Breast epithelium (tissue), 4 donors: ENCODE measurements around the gene ADCY5. TPM values are rescaled to one million over a fixed set of nuclear protein-coding genes. Genes with fewer than 3 reads are reported as not detected.

Experiments used
- DNase-seq, 2 donors: peaks; one replicate each; pipeline ENCODE4 v3.0.0-alpha.2; 2019; ENCODE audit warnings: low spot score in 2 of 2
- H3K27ac ChIP-seq, 2 donors: fragments of 200-600 bp; sonication (generic) in 1 of 2; one replicate each; pipeline ENCODE4 v1.5.1; 2016 to 2019; ENCODE audit warnings: mild to moderate bottlenecking in 1 of 2
- H3K27me3 ChIP-seq, 2 donors: fragments of 200-600 bp; sonication (generic) in 1 of 2; one replicate each; pipeline versions ENCODE4 v1.5.1 to v1.6.0; 2017 to 2019; ENCODE audit warnings: control low read depth in 1 of 2, mild to moderate bottlenecking in 1 of 2
- H3K36me3 ChIP-seq: fragments of 200-600 bp; one replicate; pipeline ENCODE4 v1.5.1; 2019
- H3K4me1 ChIP-seq, 2 donors: fragments of 200-600 bp; sonication (generic); one replicate each; pipeline ENCODE4 v1.5.1; 2016 to 2019; ENCODE audit warnings: control low read depth in 1 of 2
- H3K4me3 ChIP-seq, 3 donors: fragments of 200-600 bp; sonication (generic); 1 replicate in 2 of 3; 2 replicates in 1 of 3; pipeline ENCODE4 v1.5.1; 2016 to 2019; ENCODE audit warnings: mild to moderate bottlenecking in 3 of 3, moderate library complexity in 2 of 3
- H3K9me3 ChIP-seq, 2 donors: fragments of 200-600 bp; sonication (generic) in 1 of 2; one replicate each; pipeline ENCODE4 v1.5.1; 2016 to 2019; ENCODE audit warnings: control low read depth in 1 of 2
- POLR2A ChIP-seq: fragments of 450-650 bp; IDR thresholded peaks from one replicate; pipeline ENCODE4 v1.6.1; 2016; ENCODE audit warnings: antibody characterized with exemption, mild to moderate bottlenecking, moderate library complexity
- POLR2AphosphoS5 ChIP-seq, 3 donors: sonication (generic); formaldehyde crosslinking; IDR thresholded peaks; one replicate each; pipeline ENCODE4 v1.6.1; 2017; ENCODE audit warnings: antibody characterized with exemption in 3 of 3
- intact Hi-C: fragments of 100-400 bp; cut with DNase I; formaldehyde crosslinking; loops from one replicate; pipeline ENCODE4 v1.15.1; 2023; ENCODE audit warnings: low total_unique reads
- total RNA-seq, 3 donors: library from RNA; depleted of rRNA; stranded (reverse); fragments of >200 nt; gene quantifications; one replicate each; pipeline ENCODE4 v1.1.0, GENCODE V29; 2016
- TF ChIP-seq, protein P1 (sequence below), 3 donors: fragments of 450-650 bp; IDR thresholded peaks; one replicate each; pipeline ENCODE4 v1.5.1; 2016 to 2017; ENCODE audit warnings: antibody characterized with exemption in 3 of 3, mild to moderate bottlenecking in 3 of 3, moderate library complexity in 3 of 3

Gene ADCY5
- total RNA-seq, 3 donors from 2014 or later = 10.1 to 32.5 (median 11.5) TPM

DNA sequence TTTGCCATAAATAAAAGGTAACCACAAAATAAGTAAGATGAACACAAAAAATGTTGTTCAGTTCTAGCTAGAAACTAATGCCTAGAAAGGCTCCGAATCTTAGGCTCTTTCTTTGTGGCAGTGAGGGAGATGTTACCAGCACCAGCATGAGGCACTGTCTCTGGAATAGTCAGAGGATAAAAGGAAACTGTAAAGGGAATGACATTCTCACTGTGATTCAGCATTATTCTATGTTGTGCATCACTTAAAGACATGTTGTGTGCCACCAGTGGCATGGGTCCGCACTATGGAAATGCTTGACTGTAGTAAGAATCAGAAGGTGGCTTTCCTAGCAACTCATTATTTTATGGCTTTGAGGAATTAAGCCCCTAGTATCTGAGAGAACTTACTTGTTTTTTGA, 176.3 kb downstream of the ADCY5 start:
- H3K4me1 ChIP-seq = no peaks in the 10 kb centered on the region
- H3K27ac ChIP-seq = no peak overlapping the region
- DNase-seq = no peak
- H3K4me3 ChIP-seq = no peak overlapping the region
- H3K9me3 ChIP-seq = no peaks in the 10 kb centered on the region
- no peaks in the 10 kb centered on the region for H3K27me3 ChIP-seq
- intact Hi-C loops = no loop called here
- TF ChIP-seq POLR2A (no peak), POLR2AphosphoS5 (IDR thresholded peaks at IDR 0.05) (no peak)
- TF ChIP-seq, protein P1, sequence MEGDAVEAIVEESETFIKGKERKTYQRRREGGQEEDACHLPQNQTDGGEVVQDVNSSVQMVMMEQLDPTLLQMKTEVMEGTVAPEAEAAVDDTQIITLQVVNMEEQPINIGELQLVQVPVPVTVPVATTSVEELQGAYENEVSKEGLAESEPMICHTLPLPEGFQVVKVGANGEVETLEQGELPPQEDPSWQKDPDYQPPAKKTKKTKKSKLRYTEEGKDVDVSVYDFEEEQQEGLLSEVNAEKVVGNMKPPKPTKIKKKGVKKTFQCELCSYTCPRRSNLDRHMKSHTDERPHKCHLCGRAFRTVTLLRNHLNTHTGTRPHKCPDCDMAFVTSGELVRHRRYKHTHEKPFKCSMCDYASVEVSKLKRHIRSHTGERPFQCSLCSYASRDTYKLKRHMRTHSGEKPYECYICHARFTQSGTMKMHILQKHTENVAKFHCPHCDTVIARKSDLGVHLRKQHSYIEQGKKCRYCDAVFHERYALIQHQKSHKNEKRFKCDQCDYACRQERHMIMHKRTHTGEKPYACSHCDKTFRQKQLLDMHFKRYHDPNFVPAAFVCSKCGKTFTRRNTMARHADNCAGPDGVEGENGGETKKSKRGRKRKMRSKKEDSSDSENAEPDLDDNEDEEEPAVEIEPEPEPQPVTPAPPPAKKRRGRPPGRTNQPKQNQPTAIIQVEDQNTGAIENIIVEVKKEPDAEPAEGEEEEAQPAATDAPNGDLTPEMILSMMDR (IDR thresholded peaks at IDR 0.05) = no peak
- no peaks in the 10 kb centered on the region for H3K36me3 ChIP-seq

DNA sequence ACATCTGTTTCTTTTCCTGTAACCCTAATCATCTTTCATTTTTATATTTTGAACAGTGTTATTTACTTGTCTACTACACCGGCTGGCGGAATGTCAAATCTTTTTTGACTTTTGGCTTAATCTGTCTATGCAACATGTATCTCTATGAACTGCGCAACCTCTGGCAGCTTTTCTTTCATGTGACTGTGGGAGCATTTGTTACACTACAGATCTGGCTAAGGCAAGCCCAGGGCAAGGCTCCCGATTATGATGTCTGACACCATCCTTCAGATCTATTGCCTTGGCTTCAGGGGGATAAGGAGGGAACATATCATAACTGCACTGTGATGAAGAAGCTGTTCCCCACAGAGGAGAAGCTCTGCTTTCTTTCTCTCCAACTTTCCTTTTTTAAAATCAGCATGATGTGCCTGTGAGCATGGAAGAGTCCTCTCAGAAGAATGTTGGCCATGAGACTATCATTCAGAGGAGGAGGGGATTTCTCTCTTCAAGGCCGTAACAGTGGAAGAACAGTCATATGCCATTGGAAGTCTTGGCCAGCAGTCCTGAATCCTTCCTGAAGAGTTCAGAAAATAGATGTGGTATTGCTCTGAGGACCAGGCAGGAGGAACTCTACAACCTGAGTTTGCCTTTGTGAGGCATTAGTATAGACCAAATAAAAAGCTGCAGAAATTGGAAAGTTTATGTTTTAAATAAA, 177.3 kb downstream of the ADCY5 start:
- no peak for TF ChIP-seq POLR2A
- peak in 1 of 3 donors; percentile 35 for TF ChIP-seq POLR2AphosphoS5 (IDR thresholded peaks at IDR 0.05)
- TF ChIP-seq, protein P1 (IDR thresholded peaks at IDR 0.05) = no peak
- Histone ChIP-seq H3K4me3 (no peak overlapping the region), H3K9me3 (no peaks in the 10 kb centered on the region), H3K4me1 (no peaks in the 10 kb centered on the region), H3K27ac (no peak overlapping the region), H3K36me3 (no peaks in the 10 kb centered on the region), H3K27me3 (no peaks in the 10 kb centered on the region)
- intact Hi-C loops = no loop called here
- DNase-seq = no peak

DNA sequence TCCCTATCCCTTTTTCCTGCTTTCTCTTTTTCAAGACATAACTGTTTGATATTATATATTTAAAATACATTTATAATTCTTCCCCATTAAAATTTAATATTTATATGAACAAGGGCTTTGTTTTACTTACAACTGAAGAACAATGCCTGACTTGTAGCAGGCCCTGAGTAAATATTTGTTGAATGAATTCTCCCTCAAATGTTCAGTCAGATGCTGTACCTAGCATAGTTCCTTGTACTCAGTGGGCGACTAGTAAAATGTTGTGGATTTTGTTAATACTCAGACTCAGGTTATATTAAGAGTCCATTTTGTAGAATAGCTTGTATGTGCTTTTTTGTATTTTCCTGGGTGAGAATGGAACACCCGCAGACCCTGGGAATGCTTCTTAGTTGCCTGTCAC, 178.1 kb downstream of the ADCY5 start:
- no peaks in the 10 kb centered on the region for H3K36me3 ChIP-seq
- TF ChIP-seq POLR2A = no peak
- TF ChIP-seq, protein P1 (IDR thresholded peaks at IDR 0.05) = no peak
- no peaks in the 10 kb centered on the region for H3K9me3 ChIP-seq
- no peak for DNase-seq
- H3K27me3 ChIP-seq = no peaks in the 10 kb centered on the region
- H3K27ac ChIP-seq = no peak overlapping the region
- intact Hi-C loops = no loop called here
- no peaks in the 10 kb centered on the region for H3K4me1 ChIP-seq
- H3K4me3 ChIP-seq = no peak overlapping the region

DNA sequence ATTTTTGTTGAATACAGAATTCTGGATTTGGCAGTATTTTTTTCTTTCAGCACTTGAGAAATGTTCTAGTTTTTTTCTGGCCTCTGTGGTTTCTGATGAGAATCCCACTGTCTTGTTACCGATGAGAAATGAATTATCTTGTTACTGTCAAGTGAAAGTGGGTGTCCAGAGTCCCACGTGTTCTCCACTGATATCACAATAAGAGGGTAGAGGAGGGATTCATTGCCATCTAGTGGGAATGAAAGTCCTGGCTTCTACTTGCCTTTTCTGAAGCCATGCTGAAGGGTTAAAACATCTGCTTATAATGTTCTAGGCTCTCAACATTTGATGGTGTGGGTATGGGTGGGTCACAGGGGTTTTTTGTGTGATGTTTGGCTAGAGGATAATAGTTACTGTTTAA, 181.1 kb downstream of the ADCY5 start:
- intact Hi-C loops = no loop called here
- no peaks in the 10 kb centered on the region for H3K27me3 ChIP-seq
- H3K9me3 ChIP-seq = no peaks in the 10 kb centered on the region
- no peak overlapping the region for H3K4me3 ChIP-seq
- no peak for DNase-seq
- H3K36me3 ChIP-seq = no peaks in the 10 kb centered on the region
- TF ChIP-seq, protein P1 (IDR thresholded peaks at IDR 0.05) = no peak
- no peak for TF ChIP-seq POLR2A
- TF ChIP-seq POLR2AphosphoS5 (IDR thresholded peaks at IDR 0.05) = no peak
- H3K27ac ChIP-seq = no peak overlapping the region
- no peaks in the 10 kb centered on the region for H3K4me1 ChIP-seq

DNA sequence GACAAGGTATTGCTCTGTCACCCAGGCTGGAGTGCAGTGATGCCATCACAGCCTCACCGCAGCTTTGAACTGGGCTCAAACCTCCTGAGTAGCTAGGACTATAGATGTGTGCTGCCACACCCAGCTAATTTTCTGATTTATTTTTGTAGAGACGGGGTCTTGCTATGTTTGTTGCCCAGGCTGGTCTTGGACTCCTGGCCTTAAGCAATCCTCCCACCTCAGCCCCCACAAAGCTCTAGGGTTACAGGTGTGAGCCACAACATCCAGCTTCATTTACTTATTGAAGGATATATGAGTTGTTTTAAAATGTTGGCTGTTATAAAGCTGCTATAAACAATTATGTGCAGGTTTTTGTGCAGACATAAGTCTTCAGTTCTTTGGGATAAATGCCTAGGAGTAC, 184.9 kb downstream of the ADCY5 start:
- Histone ChIP-seq H3K4me3 (no peak overlapping the region), H3K4me1 (no peaks in the 10 kb centered on the region), H3K27me3 (no peaks in the 10 kb centered on the region), H3K9me3 (no peaks in the 10 kb centered on the region), H3K27ac (no peak overlapping the region), H3K36me3 (no peaks in the 10 kb centered on the region)
- intact Hi-C loops = no loop called here
- DNase-seq = no peak
- TF ChIP-seq POLR2A = no peak
- TF ChIP-seq POLR2AphosphoS5 (IDR thresholded peaks at IDR 0.05) = no peak
- TF ChIP-seq, protein P1 (IDR thresholded peaks at IDR 0.05) = no peak
